ENCODE data around the gene SH3RF3.

Gene SH3RF3

GRCh38 chr2:109439390-109439786, 310.4 kb downstream of the SH3RF3 start:
- no peak for DNase-seq (ENCODE audit: low read depth)
- TF ChIP-seq CTCF (IDR thresholded peaks at IDR 0.05; ENCODE audit: low read depth, low read length) (no peak), MAX (IDR thresholded peaks at IDR 0.05; ENCODE audit: low read depth, low read length) (no peak), MYC (IDR thresholded peaks at IDR 0.05; ENCODE audit: low read depth, low read length) (no peak), POLR2A (IDR thresholded peaks at IDR 0.05; ENCODE audit: extremely low read depth, insufficient read length) (no peak)
- no peak overlapping the region for H3K4me3 ChIP-seq (ENCODE audit: low read depth, low read length)

GRCh38 chr2:109439986-109440385, 311.0 kb downstream of the SH3RF3 start:
- no peak for TF ChIP-seq MAX (IDR thresholded peaks at IDR 0.05; ENCODE audit: low read depth, low read length)
- TF ChIP-seq POLR2A (IDR thresholded peaks at IDR 0.05; ENCODE audit: extremely low read depth, insufficient read length), result no peak
- TF ChIP-seq CTCF (IDR thresholded peaks at IDR 0.05; ENCODE audit: low read depth, low read length), result no peak
- no peak for TF ChIP-seq MYC (IDR thresholded peaks at IDR 0.05; ENCODE audit: low read depth, low read length)
- no peak overlapping the region for H3K4me3 ChIP-seq (ENCODE audit: low read depth, low read length)
- no peak for DNase-seq (ENCODE audit: low read depth)

- no peak for DNase-seq (ENCODE audit: low read depth)
- no peak overlapping the region for H3K4me3 ChIP-seq (ENCODE audit: low read depth, low read length)
- no peak for TF ChIP-seq POLR2A (IDR thresholded peaks at IDR 0.05; ENCODE audit: extremely low read depth, insufficient read length)
- no peak for TF ChIP-seq CTCF (IDR thresholded peaks at IDR 0.05; ENCODE audit: low read depth, low read length)
- no peak for TF ChIP-seq MYC (IDR thresholded peaks at IDR 0.05; ENCODE audit: low read depth, low read length)
- TF ChIP-seq MAX (IDR thresholded peaks at IDR 0.05; ENCODE audit: low read depth, low read length), result no peak
Measured at GRCh38 chr2:109440499-109441156, 311.6 kb downstream of the SH3RF3 start.

GRCh38 chr2:109442715-109443319, 313.8 kb downstream of the SH3RF3 start:
- H3K4me3 ChIP-seq (ENCODE audit: low read depth, low read length), result no peak overlapping the region
- no peak for TF ChIP-seq MYC (IDR thresholded peaks at IDR 0.05; ENCODE audit: low read depth, low read length)
- no peak for TF ChIP-seq CTCF (IDR thresholded peaks at IDR 0.05; ENCODE audit: low read depth, low read length)
- no peak for TF ChIP-seq MAX (IDR thresholded peaks at IDR 0.05; ENCODE audit: low read depth, low read length)
- TF ChIP-seq POLR2A (IDR thresholded peaks at IDR 0.05; ENCODE audit: extremely low read depth, insufficient read length), result no peak
- DNase-seq (ENCODE audit: low read depth), result no peak

- DNase-seq (ENCODE audit: low read depth), result no peak
- TF ChIP-seq MAX (IDR thresholded peaks at IDR 0.05; ENCODE audit: low read depth, low read length) (no peak), CTCF (IDR thresholded peaks at IDR 0.05; ENCODE audit: low read depth, low read length) (no peak), MYC (IDR thresholded peaks at IDR 0.05; ENCODE audit: low read depth, low read length) (no peak), POLR2A (IDR thresholded peaks at IDR 0.05; ENCODE audit: extremely low read depth, insufficient read length) (no peak)
- H3K4me3 ChIP-seq (ENCODE audit: low read depth, low read length), result no peak overlapping the region
Measured at GRCh38 chr2:109444916-109445315, 315.9 kb downstream of the SH3RF3 start.

All from NB4 (cell line).